ENCODE measurements around the gene FAM174B.

- TF ChIP-seq POLR2A (IDR thresholded peaks at IDR 0.05; ENCODE audit: extremely low read depth, insufficient read length) (no peak), CTCF (IDR thresholded peaks at IDR 0.05; ENCODE audit: low read depth, low read length) (no peak)
Measured at GRCh38 chr15:92663250-92663951, 7.8 kb upstream of the FAM174B start.

All from NB4 (cell line).